ENCODE measurements around the gene CDS2. TPM values are rescaled to one million over a fixed set of nuclear protein-coding genes. Genes with fewer than 3 reads are reported as not detected.

The CDS2 gene
- polyA plus RNA-seq, 2 of the 4 experiments (the other 2 are of a cell fraction) = 44.0 to 106 TPM

GRCh38 chr20:5205348-5206210 is 78.8 kb downstream of the CDS2 start:
- POLR2A ChIA-PET = no interaction called here
- Histone ChIP-seq H3K4me3 (no peak overlapping the region), H3K27ac (no peak overlapping the region), H3K4me2 (no peak overlapping the region), H3K9me3 (no peaks in the 10 kb centered on the region), H3K4me1 (no peaks in the 10 kb centered on the region)
- TF ChIP-seq CTCF (IDR thresholded peaks at IDR 0.05) = peak; percentile 92
- no peak for TF ChIP-seq MAX (IDR thresholded peaks at IDR 0.05)
- TF ChIP-seq CBX2 (IDR thresholded peaks at IDR 0.05; ENCODE audit: borderline replicate concordance, low read depth) = no peak
- peak; percentile 77 for TF ChIP-seq SMC3 (IDR thresholded peaks at IDR 0.05)
- TF ChIP-seq RAD21 (conservative IDR thresholded peaks at IDR 0.05 in 1 of 2, IDR thresholded peaks at IDR 0.05 in 1 of 2) = peak; percentile 88 to 90
- no peak for TF ChIP-seq KDM5A (IDR thresholded peaks at IDR 0.05)
- FAIRE-seq = peak; percentile 94
- peak; percentile 98 to 100 for ATAC-seq
- peak; percentile 82 to 92 for DNase-seq (ENCODE audit: low read depth in 1 of 2, low spot score in 1 of 2)
- 38% methylated on average over 10 of the region's 10 CpGs for WGBS (ENCODE audit: missing lambda C conversion rate)
- CTCF ChIA-PET = interaction anchor here (0.6 to 14.6 kb wide), 64 partner anchors 9 to 884 kb away, joined by 3 to 204 read pairs (median 4); partner anchors contain the start of gene CDS2

- DNase-seq (ENCODE audit: low read depth in 1 of 2, low spot score in 1 of 2) (no peak), FAIRE-seq (no peak), ATAC-seq (no peak)
- POLR2A ChIA-PET = no interaction called here
- Histone ChIP-seq H3K9me3 (no peaks in the 10 kb centered on the region), H3K4me3 (no peak overlapping the region), H3K4me1 (no peaks in the 10 kb centered on the region), H3K4me2 (no peak overlapping the region), H3K27ac (no peak overlapping the region)
- CTCF ChIA-PET = interaction anchor here (0.7 to 14.6 kb wide), 4 partner anchors 11 to 241 kb away, joined by 3 to 204 read pairs (median 100); partner anchors contain the start of gene CDS2
- TF ChIP-seq RAD21 (conservative IDR thresholded peaks at IDR 0.05 in 1 of 2, IDR thresholded peaks at IDR 0.05 in 1 of 2) = no peak
- no peak for TF ChIP-seq MAX (IDR thresholded peaks at IDR 0.05)
- TF ChIP-seq HES2 (IDR thresholded peaks at IDR 0.05) = no peak
- TF ChIP-seq KDM1A (IDR thresholded peaks at IDR 0.05; ENCODE audit: low read depth) = no peak
- no peak for TF ChIP-seq BHLHE40 (IDR thresholded peaks at IDR 0.05; ENCODE audit: low read depth, low read length)
- TF ChIP-seq CHD4 (IDR thresholded peaks at IDR 0.05; ENCODE audit: borderline replicate concordance) = no peak
- no peak for TF ChIP-seq FOSB (CRISPR knock-in tag; IDR thresholded peaks at IDR 0.05)
- no peak for TF ChIP-seq KDM5A (IDR thresholded peaks at IDR 0.05)
- no peak for TF ChIP-seq HEYL (CRISPR knock-in tag; IDR thresholded peaks at IDR 0.05)
- no peak for TF ChIP-seq TFCP2L1 (CRISPR knock-in tag; IDR thresholded peaks at IDR 0.05)
- no peak for TF ChIP-seq PHF8 (IDR thresholded peaks at IDR 0.05; ENCODE audit: borderline replicate concordance, low read depth)
- no peak for TF ChIP-seq NR3C1 (IDR thresholded peaks at IDR 0.05)
- no peak for TF ChIP-seq NPAS2 (CRISPR knock-in tag; IDR thresholded peaks at IDR 0.05; ENCODE audit: borderline replicate concordance)
- no peak for TF ChIP-seq TP53 (CRISPR knock-in tag; IDR thresholded peaks at IDR 0.05)
- TF ChIP-seq PBX3 (IDR thresholded peaks at IDR 0.05) = no peak
- no peak for TF ChIP-seq EHF (CRISPR knock-in tag; IDR thresholded peaks at IDR 0.05)
- no peak for TF ChIP-seq RFX5 (IDR thresholded peaks at IDR 0.05)
- TF ChIP-seq POLR2AphosphoS2 (conservative IDR thresholded peaks at IDR 0.05; ENCODE audit: low read length) = no peak
Measured at GRCh38 chr20:5207138-5207537, 80.3 kb downstream of the CDS2 start.
